WTC11 (cell line): ENCODE measurements around the gene PLEKHG5. TPM values are rescaled to one million over a fixed set of nuclear protein-coding genes. Genes with fewer than 3 reads are reported as not detected.

Source experiments
- ATAC-seq: fragments of 200-7000 bp; cut with Tn5 transposase; 2 replicates; pipeline ENCODE4 v1.10.0; 2021; ENCODE audit warnings: mild to moderate bottlenecking, moderate library complexity
- CTCF ChIA-PET: fragments of 300-600 bp; sonication (Branson Sonifier 250); formaldehyde crosslinking; loops from one replicate; lab custom pipeline; 2021; ENCODE audit warnings: antibody characterized with exemption; lab: Charles Lee
- POLR2A ChIA-PET: fragments of 350-600 bp; sonication (Branson Sonifier 250); formaldehyde crosslinking; loops from one replicate; lab custom pipeline; 2021; ENCODE audit warnings: antibody characterized with exemption; lab: Charles Lee
- DNase-seq: peaks from one replicate; pipeline ENCODE4 v3.0.0; 2021; ENCODE audit warnings: low spot score
- H3K27ac Mint-ChIP-seq: 2 replicates; pipeline ENCODE4 v1.8.0; 2021; ENCODE audit warnings: mixed read lengths
- H3K27me3 Mint-ChIP-seq: 2 replicates; pipeline ENCODE4 v1.8.0; 2021; ENCODE audit warnings: low read depth, mild to moderate bottlenecking, moderate library complexity, mixed read lengths
- H3K36me3 Mint-ChIP-seq: 2 replicates; pipeline ENCODE4 v1.8.0; 2021; ENCODE audit warnings: mixed read lengths
- H3K4me1 Mint-ChIP-seq: 2 replicates; pipeline ENCODE4 v1.8.0; 2022; ENCODE audit warnings: mixed read lengths
- H3K4me3 Mint-ChIP-seq: 2 replicates; pipeline ENCODE4 v1.8.0; 2021; ENCODE audit warnings: mild to moderate bottlenecking, moderate library complexity, mixed read lengths
- H3K9me3 Mint-ChIP-seq: 2 replicates; pipeline ENCODE4 v1.8.0; 2021; ENCODE audit warnings: mixed read lengths
- ATF1 ChIP-seq: sonication (generic); formaldehyde crosslinking; IDR thresholded peaks from 2 replicates; pipeline ENCODE4 v1.8.1; 2023; ENCODE audit warnings: mild to moderate bottlenecking, moderate library complexity, missing genetic modification reagents
- CDX4 ChIP-seq: fragments of 250-450 bp; sonication (Bioruptor Pico); IDR thresholded peaks from 2 replicates; pipeline ENCODE4 v1.9.0; 2021; ENCODE audit warnings: moderate library complexity, mild to moderate bottlenecking, inconsistent platforms, borderline replicate concordance
- CREM ChIP-seq: sonication (generic); formaldehyde crosslinking; IDR thresholded peaks from 2 replicates; pipeline ENCODE4 v1.8.1; 2022; ENCODE audit warnings: mild to moderate bottlenecking, missing genetic modification reagents, moderate library complexity
- GRHL2 ChIP-seq: fragments of 250-450 bp; sonication (Bioruptor Pico); IDR thresholded peaks from 2 replicates; pipeline ENCODE4 v1.8.0; 2022; ENCODE audit warnings: mild to moderate bottlenecking, moderate library complexity; ENCODE audit not compliant: insufficient replicate concordance, severe bottlenecking
- NFYB ChIP-seq: sonication (generic); formaldehyde crosslinking; conservative IDR thresholded peaks from 2 replicates; pipeline ENCODE4 v1.8.0; 2022; ENCODE audit warnings: low read depth, missing genetic modification reagents
- PRDM15 ChIP-seq: sonication (generic); formaldehyde crosslinking; IDR thresholded peaks from 2 replicates; pipeline ENCODE4 v1.8.0; 2022; ENCODE audit warnings: missing genetic modification reagents
- TCF7 ChIP-seq: sonication (generic); formaldehyde crosslinking; IDR thresholded peaks from 2 replicates; pipeline ENCODE4 v1.8.0; 2022; ENCODE audit warnings: mild to moderate bottlenecking, low read depth, missing genetic modification reagents, moderate library complexity
- TEAD4 ChIP-seq: sonication (generic); formaldehyde crosslinking; IDR thresholded peaks from 2 replicates; pipeline ENCODE4 v1.8.0; 2022; ENCODE audit warnings: mild to moderate bottlenecking, missing genetic modification reagents
- ZNF396 ChIP-seq: fragments of 250-450 bp; sonication (Bioruptor Pico); IDR thresholded peaks from 2 replicates; pipeline ENCODE4 v1.8.0; 2021; ENCODE audit warnings: mild to moderate bottlenecking, moderate library complexity, borderline replicate concordance
- ZNF512 ChIP-seq: sonication (generic); formaldehyde crosslinking; IDR thresholded peaks from 2 replicates; pipeline ENCODE4 v1.8.1; 2022; ENCODE audit warnings: missing genetic modification reagents, borderline replicate concordance
- total RNA-seq: library from RNA; stranded (reverse); gene quantifications from 3 replicates; pipeline ENCODE4 v1.2.3, GENCODE V29; 2021
- TF ChIP-seq, protein P1 (sequence below): sonication (generic); formaldehyde crosslinking; IDR thresholded peaks from 2 replicates; pipeline ENCODE4 v1.8.1; 2023; ENCODE audit warnings: mild to moderate bottlenecking, missing genetic modification reagents
- TF ChIP-seq, protein P2 (sequence below): sonication (generic); formaldehyde crosslinking; IDR thresholded peaks from 2 replicates; pipeline ENCODE4 v1.8.0; 2022; ENCODE audit warnings: mild to moderate bottlenecking, missing genetic modification reagents
- TF ChIP-seq, protein P3 (sequence below): sonication (generic); formaldehyde crosslinking; IDR thresholded peaks from 2 replicates; pipeline ENCODE4 v1.8.1; 2023; ENCODE audit warnings: mild to moderate bottlenecking, missing genetic modification reagents, borderline replicate concordance
- TF ChIP-seq, protein P4 (sequence below): sonication (generic); formaldehyde crosslinking; IDR thresholded peaks from 2 replicates; pipeline ENCODE4 v1.8.1; 2022; ENCODE audit warnings: low read depth, missing genetic modification reagents, borderline replicate concordance

Gene PLEKHG5
- total RNA-seq, 1 experiment from 2014 or later: 27.5 TPM

DNA sequence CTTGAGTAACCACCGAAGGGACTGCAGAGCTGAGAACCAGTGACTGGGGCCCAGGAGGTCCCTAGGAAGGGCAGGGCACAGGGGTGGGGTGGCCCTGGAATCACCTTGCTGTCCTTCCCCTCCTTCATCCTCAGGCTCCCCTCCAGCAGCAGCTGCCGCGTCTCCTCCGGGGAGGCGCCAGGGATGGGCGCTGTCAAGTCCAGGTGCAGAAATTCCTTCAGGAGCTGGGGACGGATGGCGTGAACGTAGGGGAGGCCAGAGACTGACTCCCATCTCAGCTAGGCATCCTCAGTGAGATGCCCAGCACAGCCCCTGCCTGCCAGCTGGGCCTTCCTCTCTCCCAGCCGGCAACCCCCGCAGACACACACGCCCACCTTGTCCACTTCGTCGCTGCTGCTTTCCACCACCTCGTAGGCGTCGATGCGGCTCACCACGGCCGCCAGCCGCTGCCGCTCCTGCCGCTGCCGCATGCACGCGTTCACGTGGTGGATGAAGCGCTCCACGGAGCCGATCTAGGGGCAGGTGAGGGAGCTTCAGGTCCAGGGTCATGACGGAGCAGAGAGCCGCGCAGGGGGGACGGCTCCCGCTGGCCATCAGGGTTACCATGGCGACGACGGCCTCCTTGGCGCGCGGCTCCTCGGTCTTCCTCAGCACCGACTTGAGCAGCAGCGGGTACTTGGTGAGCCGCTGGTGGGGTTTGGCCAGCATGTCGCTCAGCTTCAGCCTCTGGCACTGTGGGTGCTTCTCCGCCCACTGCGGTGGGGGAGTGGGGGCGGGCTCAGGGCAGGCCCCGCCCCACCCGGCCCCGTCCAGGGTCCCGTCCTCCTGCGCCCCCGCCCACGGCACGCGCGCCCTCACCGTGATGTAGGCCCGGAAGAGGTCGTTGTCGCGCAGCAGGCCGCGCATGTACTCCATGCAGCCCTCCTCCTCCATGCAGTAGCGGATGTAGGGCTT lies 21.1 kb downstream of the PLEKHG5 start:
- H3K27me3 Mint-ChIP-seq: no peaks in the 10 kb centered on the region
- H3K4me1 Mint-ChIP-seq: peaks cover 17% of the 10 kb centered on the region
- DNase-seq: peak; percentile 58
- peak; percentile 11 for ATAC-seq
- H3K27ac Mint-ChIP-seq: no peak overlapping the region
- no peaks in the 10 kb centered on the region for H3K9me3 Mint-ChIP-seq
- H3K4me3 Mint-ChIP-seq: peak overlapping the region; percentile 63
- peaks cover 24% of the 10 kb centered on the region for H3K36me3 Mint-ChIP-seq
- POLR2A ChIA-PET: interaction anchor here (0.6 to 2.0 kb wide), 3 partner anchors 11 to 195 kb away, joined by 5 to 10 read pairs (median 7); no protein-coding TSS in a partner anchor
- CTCF ChIA-PET: interaction anchor here (0.9 to 6.3 kb wide), 14 partner anchors 10 to 224 kb away, joined by 3 to 73 read pairs (median 9); partner anchors contain the start of gene HES2
- TF ChIP-seq, protein P1, sequence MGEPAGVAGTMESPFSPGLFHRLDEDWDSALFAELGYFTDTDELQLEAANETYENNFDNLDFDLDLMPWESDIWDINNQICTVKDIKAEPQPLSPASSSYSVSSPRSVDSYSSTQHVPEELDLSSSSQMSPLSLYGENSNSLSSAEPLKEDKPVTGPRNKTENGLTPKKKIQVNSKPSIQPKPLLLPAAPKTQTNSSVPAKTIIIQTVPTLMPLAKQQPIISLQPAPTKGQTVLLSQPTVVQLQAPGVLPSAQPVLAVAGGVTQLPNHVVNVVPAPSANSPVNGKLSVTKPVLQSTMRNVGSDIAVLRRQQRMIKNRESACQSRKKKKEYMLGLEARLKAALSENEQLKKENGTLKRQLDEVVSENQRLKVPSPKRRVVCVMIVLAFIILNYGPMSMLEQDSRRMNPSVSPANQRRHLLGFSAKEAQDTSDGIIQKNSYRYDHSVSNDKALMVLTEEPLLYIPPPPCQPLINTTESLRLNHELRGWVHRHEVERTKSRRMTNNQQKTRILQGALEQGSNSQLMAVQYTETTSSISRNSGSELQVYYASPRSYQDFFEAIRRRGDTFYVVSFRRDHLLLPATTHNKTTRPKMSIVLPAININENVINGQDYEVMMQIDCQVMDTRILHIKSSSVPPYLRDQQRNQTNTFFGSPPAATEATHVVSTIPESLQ (CRISPR knock-in tag): no peak
- TF ChIP-seq TCF7 (CRISPR knock-in tag): 0 out of 2 replicates have a peak, but pooled peaks have one; percentile 63
- TF ChIP-seq, all 79 proteins: peak for 1

DNA sequence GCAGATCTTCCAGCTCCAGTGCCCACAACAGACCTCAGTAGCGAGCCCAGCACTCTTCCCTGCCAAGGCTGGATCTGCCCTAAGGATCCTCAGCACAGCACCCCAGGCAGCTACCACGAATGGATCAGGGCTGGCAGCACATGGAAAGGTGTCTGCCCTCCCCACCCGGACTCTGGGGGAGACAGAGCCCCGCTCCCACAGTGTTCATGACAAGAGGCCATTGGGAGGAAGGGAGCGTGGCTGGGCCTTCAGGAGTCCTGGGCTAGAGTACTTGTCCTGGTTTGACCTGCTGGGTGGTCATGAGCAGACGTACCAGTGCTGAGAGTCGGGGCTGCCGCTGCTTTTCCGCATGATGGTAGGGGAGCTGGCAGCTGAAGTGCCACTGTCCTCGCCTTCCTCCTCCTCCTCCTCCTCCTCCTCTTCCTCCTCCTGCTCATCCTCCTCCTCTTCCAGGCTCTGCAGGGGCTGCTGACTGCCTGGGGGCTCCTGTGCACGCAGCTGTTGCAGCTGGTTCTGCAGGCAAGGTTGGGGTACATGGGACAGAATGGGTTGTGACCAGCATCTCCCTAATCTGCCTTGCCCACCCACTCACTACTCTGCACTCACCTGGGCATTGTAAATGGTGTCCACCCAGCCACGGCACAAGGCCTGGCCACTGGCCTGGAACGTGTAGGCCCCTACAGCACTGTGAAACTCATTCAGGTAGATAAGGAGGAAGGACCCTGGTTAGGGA lies 22.6 kb downstream of the PLEKHG5 start:
- H3K4me3 Mint-ChIP-seq: no peak overlapping the region
- POLR2A ChIA-PET: no interaction called here
- peaks cover 24% of the 10 kb centered on the region for H3K36me3 Mint-ChIP-seq
- no peak for ATAC-seq
- H3K27me3 Mint-ChIP-seq: peaks cover 2% of the 10 kb centered on the region; the same call in 1 of the 2 replicates
- H3K27ac Mint-ChIP-seq: no peak overlapping the region
- no peaks in the 10 kb centered on the region for H3K9me3 Mint-ChIP-seq
- H3K4me1 Mint-ChIP-seq: peaks cover 17% of the 10 kb centered on the region
- no peak for DNase-seq
- CTCF ChIA-PET: interaction anchor here (0.6 to 6.3 kb wide), 7 partner anchors 13 to 82 kb away, joined by 3 to 71 read pairs (median 12); no protein-coding TSS in a partner anchor
- TF ChIP-seq, protein P2, sequence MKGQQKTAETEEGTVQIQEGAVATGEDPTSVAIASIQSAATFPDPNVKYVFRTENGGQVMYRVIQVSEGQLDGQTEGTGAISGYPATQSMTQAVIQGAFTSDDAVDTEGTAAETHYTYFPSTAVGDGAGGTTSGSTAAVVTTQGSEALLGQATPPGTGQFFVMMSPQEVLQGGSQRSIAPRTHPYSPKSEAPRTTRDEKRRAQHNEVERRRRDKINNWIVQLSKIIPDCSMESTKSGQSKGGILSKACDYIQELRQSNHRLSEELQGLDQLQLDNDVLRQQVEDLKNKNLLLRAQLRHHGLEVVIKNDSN (CRISPR knock-in tag): no peak
- no peak for TF ChIP-seq PRDM15 (CRISPR knock-in tag)
- TF ChIP-seq CDX4 (CRISPR knock-in tag): no peak
- TF ChIP-seq TCF7 (CRISPR knock-in tag): no peak
- TF ChIP-seq, protein P3, sequence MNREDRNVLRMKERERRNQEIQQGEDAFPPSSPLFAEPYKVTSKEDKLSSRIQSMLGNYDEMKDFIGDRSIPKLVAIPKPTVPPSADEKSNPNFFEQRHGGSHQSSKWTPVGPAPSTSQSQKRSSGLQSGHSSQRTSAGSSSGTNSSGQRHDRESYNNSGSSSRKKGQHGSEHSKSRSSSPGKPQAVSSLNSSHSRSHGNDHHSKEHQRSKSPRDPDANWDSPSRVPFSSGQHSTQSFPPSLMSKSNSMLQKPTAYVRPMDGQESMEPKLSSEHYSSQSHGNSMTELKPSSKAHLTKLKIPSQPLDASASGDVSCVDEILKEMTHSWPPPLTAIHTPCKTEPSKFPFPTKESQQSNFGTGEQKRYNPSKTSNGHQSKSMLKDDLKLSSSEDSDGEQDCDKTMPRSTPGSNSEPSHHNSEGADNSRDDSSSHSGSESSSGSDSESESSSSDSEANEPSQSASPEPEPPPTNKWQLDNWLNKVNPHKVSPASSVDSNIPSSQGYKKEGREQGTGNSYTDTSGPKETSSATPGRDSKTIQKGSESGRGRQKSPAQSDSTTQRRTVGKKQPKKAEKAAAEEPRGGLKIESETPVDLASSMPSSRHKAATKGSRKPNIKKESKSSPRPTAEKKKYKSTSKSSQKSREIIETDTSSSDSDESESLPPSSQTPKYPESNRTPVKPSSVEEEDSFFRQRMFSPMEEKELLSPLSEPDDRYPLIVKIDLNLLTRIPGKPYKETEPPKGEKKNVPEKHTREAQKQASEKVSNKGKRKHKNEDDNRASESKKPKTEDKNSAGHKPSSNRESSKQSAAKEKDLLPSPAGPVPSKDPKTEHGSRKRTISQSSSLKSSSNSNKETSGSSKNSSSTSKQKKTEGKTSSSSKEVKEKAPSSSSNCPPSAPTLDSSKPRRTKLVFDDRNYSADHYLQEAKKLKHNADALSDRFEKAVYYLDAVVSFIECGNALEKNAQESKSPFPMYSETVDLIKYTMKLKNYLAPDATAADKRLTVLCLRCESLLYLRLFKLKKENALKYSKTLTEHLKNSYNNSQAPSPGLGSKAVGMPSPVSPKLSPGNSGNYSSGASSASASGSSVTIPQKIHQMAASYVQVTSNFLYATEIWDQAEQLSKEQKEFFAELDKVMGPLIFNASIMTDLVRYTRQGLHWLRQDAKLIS (CRISPR knock-in tag): no peak
- TF ChIP-seq CREM (CRISPR knock-in tag): no peak
- TF ChIP-seq ZNF396 (CRISPR knock-in tag): no peak
- TF ChIP-seq TEAD4 (CRISPR knock-in tag): no peak
- TF ChIP-seq, protein P4, sequence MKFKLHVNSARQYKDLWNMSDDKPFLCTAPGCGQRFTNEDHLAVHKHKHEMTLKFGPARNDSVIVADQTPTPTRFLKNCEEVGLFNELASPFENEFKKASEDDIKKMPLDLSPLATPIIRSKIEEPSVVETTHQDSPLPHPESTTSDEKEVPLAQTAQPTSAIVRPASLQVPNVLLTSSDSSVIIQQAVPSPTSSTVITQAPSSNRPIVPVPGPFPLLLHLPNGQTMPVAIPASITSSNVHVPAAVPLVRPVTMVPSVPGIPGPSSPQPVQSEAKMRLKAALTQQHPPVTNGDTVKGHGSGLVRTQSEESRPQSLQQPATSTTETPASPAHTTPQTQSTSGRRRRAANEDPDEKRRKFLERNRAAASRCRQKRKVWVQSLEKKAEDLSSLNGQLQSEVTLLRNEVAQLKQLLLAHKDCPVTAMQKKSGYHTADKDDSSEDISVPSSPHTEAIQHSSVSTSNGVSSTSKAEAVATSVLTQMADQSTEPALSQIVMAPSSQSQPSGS (CRISPR knock-in tag): no peak
- no peak for TF ChIP-seq ATF1 (CRISPR knock-in tag)
- no peak for TF ChIP-seq ZNF512 (CRISPR knock-in tag)
- TF ChIP-seq NFYB (CRISPR knock-in tag): no peak
- no peak for TF ChIP-seq GRHL2
